Measurements from ENCODE around the gene PITX3.

The PITX3 gene

DNA sequence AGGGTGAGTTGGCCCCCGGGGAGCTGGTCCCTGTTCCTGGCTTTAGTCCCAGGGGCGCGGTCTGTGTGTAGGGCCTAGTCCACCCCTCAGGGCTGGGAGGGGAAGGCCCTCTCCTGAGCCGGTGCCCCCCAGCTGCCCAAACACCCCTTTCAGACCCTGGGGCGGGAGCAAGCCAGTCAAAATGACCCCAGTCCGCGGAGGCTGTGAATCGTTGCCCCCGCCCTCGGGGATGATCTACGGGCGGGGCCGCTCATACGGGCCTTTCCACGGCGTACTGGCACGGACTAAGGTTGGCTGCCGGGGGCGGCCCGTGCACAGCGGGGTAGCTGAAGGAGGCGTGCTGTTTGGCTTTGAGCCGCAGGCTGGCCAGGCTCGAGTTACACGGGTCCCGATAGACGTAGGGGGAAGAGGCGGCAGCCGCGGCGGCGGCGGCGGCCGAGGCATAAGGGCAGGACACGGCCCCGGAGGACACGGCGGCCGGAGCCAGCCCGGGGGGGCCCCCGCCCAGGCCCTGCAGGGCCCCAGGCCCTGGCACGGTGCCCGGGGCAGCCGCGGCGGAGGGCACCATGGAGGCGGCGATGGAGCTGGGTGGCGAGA, 10.9 kb downstream of the PITX3 start:
- Histone ChIP-seq H3K9me2 (ENCODE audit: low read depth, low read length) (no peaks in the 10 kb centered on the region), H4K20me1 (ENCODE audit: insufficient read depth, low read length) (no peaks in the 10 kb centered on the region), H3K4me1 (ENCODE audit: insufficient read depth, low read length, severe bottlenecking) (peaks cover 12% of the 10 kb centered on the region), H3K27me3 (ENCODE audit: insufficient read depth, low read length) (no peaks in the 10 kb centered on the region), H2AFZ (ENCODE audit: low read length) (no peak overlapping the region), H3K79me2 (ENCODE audit: insufficient read depth, low read length) (no peaks in the 10 kb centered on the region), H3K4me2 (ENCODE audit: low read length) (peak overlapping the region; percentile 76), H3K36me3 (ENCODE audit: insufficient read depth, low read length) (no peaks in the 10 kb centered on the region), H3K4me3 (ENCODE audit: low read depth, low read length, poor library complexity, severe bottlenecking) (peak overlapping the region; percentile 60), H3K9me3 (ENCODE audit: low read length) (no peaks in the 10 kb centered on the region), H3F3A (ENCODE audit: insufficient read depth, low read length) (no peaks in the 10 kb centered on the region), H3K27ac (ENCODE audit: low read depth, low read length, poor library complexity, severe bottlenecking) (no peak overlapping the region), H3K9ac (ENCODE audit: low read length) (peak overlapping the region; percentile 47; the same call in 1 of the 2 replicates)
- no peak for TF ChIP-seq EZH2 (IDR thresholded peaks at IDR 0.05; ENCODE audit: borderline replicate concordance, low read length)
- TF ChIP-seq, protein P1, sequence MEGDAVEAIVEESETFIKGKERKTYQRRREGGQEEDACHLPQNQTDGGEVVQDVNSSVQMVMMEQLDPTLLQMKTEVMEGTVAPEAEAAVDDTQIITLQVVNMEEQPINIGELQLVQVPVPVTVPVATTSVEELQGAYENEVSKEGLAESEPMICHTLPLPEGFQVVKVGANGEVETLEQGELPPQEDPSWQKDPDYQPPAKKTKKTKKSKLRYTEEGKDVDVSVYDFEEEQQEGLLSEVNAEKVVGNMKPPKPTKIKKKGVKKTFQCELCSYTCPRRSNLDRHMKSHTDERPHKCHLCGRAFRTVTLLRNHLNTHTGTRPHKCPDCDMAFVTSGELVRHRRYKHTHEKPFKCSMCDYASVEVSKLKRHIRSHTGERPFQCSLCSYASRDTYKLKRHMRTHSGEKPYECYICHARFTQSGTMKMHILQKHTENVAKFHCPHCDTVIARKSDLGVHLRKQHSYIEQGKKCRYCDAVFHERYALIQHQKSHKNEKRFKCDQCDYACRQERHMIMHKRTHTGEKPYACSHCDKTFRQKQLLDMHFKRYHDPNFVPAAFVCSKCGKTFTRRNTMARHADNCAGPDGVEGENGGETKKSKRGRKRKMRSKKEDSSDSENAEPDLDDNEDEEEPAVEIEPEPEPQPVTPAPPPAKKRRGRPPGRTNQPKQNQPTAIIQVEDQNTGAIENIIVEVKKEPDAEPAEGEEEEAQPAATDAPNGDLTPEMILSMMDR (IDR thresholded peaks at IDR 0.05; ENCODE audit: low read length) = no peak

DNA sequence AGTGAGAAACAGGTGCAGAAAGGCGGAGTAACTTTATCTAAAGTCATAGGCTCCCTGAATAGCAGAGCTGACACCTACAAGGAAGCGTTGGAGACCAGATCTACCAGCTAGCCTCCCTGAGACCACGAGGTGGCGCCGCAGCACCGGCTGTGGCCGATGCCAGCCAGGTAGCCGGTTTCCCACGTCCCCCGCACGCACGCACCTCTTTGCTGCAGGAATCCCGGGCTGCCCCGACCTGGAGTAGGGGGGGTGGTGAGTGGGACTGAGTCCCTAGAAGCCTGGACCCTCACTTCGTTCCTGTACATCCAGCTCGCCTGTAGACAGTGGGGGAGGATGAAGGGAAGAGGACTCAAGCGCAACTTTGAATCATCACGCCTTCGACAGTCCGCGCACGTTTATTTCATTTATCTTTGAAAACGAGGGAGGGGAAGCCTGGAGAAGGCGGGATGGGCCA, 11.5 kb downstream of the PITX3 start:
- no peaks in the 10 kb centered on the region for H3K9me2 ChIP-seq (ENCODE audit: low read depth, low read length)
- peak overlapping the region; percentile 47; the same call in 1 of the 2 replicates for H3K9ac ChIP-seq (ENCODE audit: low read length)
- peak overlapping the region; percentile 60 for H3K4me3 ChIP-seq (ENCODE audit: low read depth, low read length, poor library complexity, severe bottlenecking)
- H3K79me2 ChIP-seq (ENCODE audit: insufficient read depth, low read length) = no peaks in the 10 kb centered on the region
- H3K36me3 ChIP-seq (ENCODE audit: insufficient read depth, low read length) = no peaks in the 10 kb centered on the region
- TF ChIP-seq EZH2 (IDR thresholded peaks at IDR 0.05; ENCODE audit: borderline replicate concordance, low read length) = no peak
- TF ChIP-seq, protein P1 (IDR thresholded peaks at IDR 0.05; ENCODE audit: low read length) = peak; percentile 76
- no peak overlapping the region for H3K27ac ChIP-seq (ENCODE audit: low read depth, low read length, poor library complexity, severe bottlenecking)
- H3K9me3 ChIP-seq (ENCODE audit: low read length) = no peaks in the 10 kb centered on the region
- peaks cover 12% of the 10 kb centered on the region for H3K4me1 ChIP-seq (ENCODE audit: insufficient read depth, low read length, severe bottlenecking)
- H3K27me3 ChIP-seq (ENCODE audit: insufficient read depth, low read length) = no peaks in the 10 kb centered on the region
- H4K20me1 ChIP-seq (ENCODE audit: insufficient read depth, low read length) = no peaks in the 10 kb centered on the region
- no peak overlapping the region for H2AFZ ChIP-seq (ENCODE audit: low read length)
- peak overlapping the region; percentile 76 for H3K4me2 ChIP-seq (ENCODE audit: low read length)
- H3F3A ChIP-seq (ENCODE audit: insufficient read depth, low read length) = no peaks in the 10 kb centered on the region

DNA sequence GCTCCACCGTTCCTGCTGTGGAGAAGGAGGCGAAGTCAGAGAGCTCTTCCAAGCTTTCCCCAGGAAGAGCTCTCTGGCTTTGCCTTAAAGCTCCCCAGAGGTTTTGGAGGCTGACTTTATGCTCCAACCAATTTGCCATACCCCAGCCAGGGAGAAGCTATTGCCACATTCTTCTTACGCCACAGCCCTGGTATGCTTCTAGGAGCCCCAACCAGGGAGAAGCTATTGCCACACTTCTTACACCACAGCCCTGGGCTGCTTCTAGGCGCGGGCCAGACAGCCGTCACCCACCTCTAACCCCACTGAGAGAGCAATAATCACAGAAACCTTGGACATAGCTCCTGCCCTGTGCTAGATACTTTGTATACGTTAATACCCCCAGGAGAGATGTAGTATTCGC, 14.3 kb downstream of the PITX3 start:
- Histone ChIP-seq H3K4me1 (ENCODE audit: insufficient read depth, low read length, severe bottlenecking) (peaks cover 12% of the 10 kb centered on the region), H3K4me2 (ENCODE audit: low read length) (no peak overlapping the region), H2AFZ (ENCODE audit: low read length) (no peak overlapping the region), H3K9me3 (ENCODE audit: low read length) (no peaks in the 10 kb centered on the region), H3K9me2 (ENCODE audit: low read depth, low read length) (no peaks in the 10 kb centered on the region), H3K79me2 (ENCODE audit: insufficient read depth, low read length) (no peaks in the 10 kb centered on the region), H3F3A (ENCODE audit: insufficient read depth, low read length) (no peaks in the 10 kb centered on the region), H3K4me3 (ENCODE audit: low read depth, low read length, poor library complexity, severe bottlenecking) (no peak overlapping the region), H4K20me1 (ENCODE audit: insufficient read depth, low read length) (no peaks in the 10 kb centered on the region), H3K9ac (ENCODE audit: low read length) (no peak overlapping the region), H3K27me3 (ENCODE audit: insufficient read depth, low read length) (no peaks in the 10 kb centered on the region), H3K36me3 (ENCODE audit: insufficient read depth, low read length) (no peaks in the 10 kb centered on the region), H3K27ac (ENCODE audit: low read depth, low read length, poor library complexity, severe bottlenecking) (no peak overlapping the region)
- no peak for TF ChIP-seq EZH2 (IDR thresholded peaks at IDR 0.05; ENCODE audit: borderline replicate concordance, low read length)
- TF ChIP-seq, protein P1 (IDR thresholded peaks at IDR 0.05; ENCODE audit: low read length) = no peak
